NCI-H2107 treated with DMSO at 0.1 percent for 48 hours (cell line): ENCODE data around the gene OR1M1.
"Not testable (repeated sequence)": the region's sequence is repeated elsewhere in the genome, so short reads cannot be mapped to it uniquely, and the experiment has no call there.

Experiments used
- DNase-seq: peaks from one replicate; lab custom pipeline; 2025; ENCODE audit not compliant: unreplicated experiment; lab: John Stamatoyannopoulos, UW

Gene OR1M1, protein sequence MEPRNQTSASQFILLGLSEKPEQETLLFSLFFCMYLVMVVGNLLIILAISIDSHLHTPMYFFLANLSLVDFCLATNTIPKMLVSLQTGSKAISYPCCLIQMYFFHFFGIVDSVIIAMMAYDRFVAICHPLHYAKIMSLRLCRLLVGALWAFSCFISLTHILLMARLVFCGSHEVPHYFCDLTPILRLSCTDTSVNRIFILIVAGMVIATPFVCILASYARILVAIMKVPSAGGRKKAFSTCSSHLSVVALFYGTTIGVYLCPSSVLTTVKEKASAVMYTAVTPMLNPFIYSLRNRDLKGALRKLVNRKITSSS

DNA sequence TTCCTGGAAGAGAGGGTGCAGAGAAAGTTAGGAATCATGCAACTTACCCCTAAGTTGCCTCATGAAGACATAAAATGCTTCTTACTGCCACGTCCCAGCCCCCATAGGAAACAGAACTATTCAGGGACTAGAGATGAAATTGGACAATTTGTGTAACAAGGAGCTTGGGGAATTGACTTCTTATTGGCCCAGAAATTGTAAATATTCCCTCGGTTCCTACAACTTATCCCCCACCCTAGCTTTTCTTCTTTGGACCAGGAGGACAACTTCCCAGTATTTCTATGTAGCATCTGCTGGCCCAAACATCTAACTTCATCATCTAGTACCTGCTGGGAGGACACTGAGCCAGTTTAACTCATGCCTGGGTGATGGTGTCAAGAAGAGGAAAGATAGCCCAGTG is at the start of gene OR1M1:
TSS of gene OR1M1 (plus strand) at position 301 of the 400 bp plus-strand sequence. CDS start 6,184 bp downstream, outside the sequence.
- DNase-seq = no peak

DNA sequence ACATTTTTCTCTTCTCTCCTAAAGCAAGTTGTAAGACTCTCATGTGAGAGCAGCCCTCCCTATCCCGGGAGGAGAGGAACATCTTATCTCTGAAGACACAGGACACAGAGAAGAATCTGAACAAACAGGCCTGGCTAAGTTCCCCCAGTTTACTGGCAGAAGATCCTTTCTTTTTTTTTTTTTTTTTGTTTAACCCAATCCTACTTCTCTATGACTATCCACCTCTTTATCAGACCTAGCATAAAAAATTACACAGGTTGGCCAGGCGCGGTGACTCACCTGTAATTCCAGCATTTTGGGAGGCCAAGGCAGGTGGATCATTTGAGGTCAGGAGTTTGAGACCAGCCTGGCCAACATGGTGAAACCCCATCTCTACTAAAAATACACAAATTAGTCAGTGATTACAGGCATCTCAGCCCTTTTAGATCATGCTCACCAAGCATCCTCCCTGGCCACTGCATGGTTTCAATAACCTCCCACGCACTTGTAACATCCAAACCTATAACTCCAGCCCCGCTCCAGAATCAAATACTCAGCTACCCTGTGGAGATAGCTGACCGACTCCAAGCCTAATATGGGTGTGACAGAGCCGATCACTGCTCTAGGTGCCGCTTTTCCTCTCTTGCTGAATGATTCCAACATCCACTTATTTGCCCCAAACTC is 49.3 kb upstream of the OR1M1 start:
- DNase-seq = no peak

DNA sequence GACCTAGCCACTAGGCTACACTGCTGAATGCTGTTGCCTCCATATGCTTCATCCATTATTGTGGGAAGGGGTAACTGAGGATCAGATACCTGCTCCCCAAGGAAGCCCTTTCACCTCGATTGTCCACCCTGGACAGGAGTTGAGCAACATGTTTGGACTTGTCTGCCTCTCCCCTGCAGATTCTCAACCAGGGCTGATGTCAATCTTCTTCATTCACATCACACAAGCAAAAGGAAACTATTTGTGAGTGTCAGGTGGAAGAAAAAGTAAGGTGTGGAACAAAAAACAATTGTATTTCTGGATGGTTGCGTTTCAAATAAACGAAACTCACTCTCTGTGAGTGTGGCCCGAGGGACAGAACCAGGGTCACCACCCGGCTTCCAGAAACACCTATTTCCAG is 47.1 kb upstream of the OR1M1 start:
- DNase-seq = no peak

DNA sequence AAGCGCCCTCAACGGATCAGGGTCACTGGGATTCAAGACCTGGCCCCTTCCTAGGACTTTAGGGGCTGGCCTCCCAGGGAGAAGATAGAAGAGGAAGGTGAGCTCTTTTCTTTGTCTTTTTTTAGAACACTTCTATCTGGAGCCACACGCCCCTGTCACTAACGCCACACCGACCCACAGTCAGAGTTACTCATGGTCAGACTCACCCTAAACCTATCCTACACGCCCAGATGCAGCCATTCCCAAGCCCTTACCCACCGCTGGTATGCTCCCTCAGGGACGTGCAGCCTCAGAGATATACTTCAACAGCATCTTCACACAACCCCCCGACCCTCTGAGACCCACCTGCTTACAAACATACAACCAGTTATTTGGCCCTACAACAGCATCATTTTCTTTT is 46.7 kb upstream of the OR1M1 start:
- no peak for DNase-seq

DNA sequence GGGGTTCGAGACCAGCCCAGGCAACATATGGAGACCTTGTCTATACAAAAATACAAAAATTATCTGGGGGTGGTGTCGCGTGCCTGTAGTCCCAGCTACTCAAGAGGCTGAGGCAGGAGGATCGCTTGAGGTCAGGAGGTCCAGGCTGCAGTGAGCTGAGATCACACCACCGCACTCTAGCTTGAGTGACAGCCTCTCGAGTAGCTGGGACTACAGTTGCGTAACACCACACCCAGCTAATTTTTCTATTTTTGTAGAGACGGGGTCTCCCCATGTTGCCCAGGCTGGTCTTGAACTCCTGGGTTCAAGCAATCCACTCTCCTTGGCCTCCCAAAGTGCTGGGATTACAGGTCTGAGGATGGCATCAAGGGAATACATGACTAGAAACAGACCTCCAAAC is 45.8 kb upstream of the OR1M1 start:
- no peak for DNase-seq

DNA sequence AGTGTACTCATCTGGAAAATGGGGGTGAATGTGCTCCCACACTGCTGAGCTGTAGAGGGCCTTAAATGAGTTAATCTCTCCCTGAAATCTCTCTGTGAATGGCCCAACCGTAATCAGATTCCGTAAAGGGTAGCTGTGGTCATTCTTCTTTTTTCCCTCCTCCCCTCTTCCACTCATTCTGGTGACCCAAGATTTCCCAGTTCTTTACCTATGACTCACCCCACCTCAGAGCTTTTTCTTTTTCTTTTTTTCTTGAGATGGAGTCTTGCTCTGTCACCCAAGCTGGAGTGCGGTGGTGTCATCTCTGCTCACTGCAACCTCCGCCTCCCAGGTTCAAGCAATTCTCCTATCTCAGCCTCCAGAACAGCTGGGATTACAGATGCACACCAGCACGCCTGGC is 43.3 kb upstream of the OR1M1 start:
- no peak for DNase-seq

DNA sequence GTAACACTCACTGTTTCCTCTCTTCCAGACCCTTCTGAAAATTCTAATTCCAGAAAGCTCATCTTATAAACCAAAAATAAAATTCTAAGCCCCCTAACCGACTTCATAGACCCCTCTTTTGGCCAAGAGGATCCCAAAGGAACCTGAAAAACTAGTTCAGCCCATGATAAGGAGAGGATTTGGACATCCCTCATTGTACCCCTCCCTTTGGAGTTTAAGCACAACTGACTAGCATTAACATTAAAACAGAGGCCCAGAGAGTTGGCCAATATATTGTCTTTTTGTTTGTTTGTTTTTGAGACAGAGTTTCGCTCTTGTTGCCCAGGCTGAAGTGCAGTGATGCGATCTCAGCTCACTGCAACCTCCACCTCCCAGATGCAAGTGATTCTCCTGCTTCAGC is 42.4 kb upstream of the OR1M1 start:
- DNase-seq = no peak

DNA sequence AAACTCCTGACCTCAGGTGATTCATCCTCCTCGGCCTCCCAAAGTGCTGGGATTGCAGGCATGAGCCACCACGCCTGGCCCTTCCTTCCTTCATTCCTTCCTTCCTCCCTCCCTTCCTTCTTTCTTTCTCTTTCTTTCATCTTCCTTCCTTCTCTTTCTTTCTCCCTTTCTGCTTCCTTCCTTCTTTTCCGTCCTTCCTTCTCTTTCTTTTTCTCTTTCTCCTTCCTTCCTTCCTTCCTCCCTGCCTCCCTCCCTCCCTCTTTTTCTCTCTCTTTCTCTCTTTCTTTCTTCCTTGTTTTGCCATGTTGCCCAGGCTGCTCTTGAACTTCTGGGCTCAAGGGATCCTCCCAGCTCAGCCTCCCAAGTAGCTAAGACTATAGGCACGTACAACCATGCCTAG is 40.2 kb upstream of the OR1M1 start:
- DNase-seq = no peak

DNA sequence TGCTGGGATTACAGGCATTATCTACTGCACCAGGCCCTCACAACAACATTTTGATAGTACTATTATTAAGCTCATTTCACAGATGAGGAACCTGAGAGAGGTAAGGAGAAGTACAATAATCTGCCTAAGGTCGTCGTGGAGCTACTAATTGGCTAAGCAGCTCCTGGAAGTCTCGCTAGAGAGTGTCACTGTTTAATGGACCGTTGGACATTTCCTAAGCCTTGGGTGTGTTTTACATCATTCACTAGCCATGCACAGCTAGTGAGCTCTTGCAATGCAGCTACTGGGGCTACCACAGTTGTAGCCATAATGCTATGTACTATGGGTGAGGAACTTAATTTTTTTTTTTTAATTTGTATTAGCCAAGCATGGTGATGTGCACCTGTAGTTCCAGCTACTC is 34.0 kb upstream of the OR1M1 start:
- no peak for DNase-seq

DNA sequence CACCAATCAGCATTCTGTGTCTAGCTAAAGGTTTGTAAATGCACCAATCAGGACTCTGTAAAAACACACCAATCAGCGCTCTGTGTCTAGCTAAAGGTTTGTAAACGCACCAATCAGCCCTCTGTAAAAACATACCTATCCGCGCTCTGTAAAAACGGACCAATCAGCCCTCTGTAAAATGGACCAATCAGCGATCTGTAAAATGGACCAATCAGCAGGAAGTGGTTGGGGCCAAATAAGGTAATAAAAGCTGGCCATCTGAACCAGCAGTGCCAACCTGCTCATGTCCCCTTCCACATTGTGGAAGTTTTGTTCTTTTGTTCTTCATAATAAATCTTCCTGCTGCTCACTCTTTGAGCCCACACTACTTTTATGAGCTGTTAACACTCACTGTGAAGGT is 33.2 kb upstream of the OR1M1 start:
- DNase-seq = not testable (repeated sequence)

DNA sequence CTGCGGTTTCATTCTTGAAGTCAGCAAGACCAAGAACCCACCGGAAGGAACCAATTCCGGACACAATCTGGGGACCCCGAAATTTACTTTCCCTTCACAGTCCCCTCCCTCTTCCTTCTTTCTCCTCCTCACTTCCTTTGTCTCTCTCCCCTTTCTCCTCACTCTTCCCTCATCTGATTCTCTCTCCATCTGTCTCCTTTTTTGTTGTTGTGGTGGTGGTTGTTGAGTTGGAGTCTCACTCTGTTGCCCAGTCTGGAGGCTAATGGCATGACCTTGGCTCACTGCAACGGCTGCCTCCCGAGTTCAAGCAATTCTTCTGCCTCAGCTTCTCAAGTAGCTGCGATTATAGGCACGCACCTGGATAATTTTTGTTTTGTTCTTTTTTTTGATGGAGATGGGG is 32.7 kb upstream of the OR1M1 start:
- DNase-seq = no peak

DNA sequence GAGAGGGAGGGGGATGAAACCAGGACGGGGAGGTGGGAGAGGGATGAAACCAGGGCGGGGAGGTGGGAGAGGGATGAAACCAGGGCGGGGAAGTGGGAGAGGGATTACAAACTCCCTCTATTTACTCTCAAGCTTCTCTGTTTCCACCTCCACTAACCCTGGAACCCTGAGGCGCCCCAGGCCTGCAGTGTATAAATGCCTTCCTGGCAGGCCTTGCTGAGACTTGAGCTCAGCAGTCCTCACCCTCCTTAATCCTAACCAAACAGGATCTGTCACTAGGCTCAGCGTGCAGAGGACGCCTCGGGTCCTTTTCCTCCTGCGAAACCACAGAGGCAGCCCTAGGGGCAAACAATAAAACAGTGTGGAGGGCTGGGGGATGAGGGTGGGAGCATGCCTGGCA is 32.1 kb upstream of the OR1M1 start:
- DNase-seq = no peak

DNA sequence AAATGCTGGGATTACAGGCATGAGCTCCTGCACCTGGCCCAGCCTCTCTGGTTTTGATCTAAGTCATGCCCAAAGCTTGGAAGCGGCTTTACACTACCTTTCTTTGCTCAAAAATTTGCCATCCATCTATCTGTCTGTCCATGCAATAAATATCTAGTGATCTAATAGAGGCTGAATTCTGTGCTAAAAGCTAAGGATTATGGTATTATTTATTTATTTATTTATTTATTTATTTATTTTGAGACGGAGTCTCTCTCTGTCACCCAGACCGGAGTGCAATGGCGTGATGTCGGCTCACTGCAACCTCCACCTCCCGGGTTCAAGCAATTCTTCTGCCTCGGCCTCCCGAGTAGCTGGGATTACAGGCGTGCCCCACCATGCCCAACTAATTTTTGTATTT is 30.7 kb upstream of the OR1M1 start:
- DNase-seq = not testable (repeated sequence)

DNA sequence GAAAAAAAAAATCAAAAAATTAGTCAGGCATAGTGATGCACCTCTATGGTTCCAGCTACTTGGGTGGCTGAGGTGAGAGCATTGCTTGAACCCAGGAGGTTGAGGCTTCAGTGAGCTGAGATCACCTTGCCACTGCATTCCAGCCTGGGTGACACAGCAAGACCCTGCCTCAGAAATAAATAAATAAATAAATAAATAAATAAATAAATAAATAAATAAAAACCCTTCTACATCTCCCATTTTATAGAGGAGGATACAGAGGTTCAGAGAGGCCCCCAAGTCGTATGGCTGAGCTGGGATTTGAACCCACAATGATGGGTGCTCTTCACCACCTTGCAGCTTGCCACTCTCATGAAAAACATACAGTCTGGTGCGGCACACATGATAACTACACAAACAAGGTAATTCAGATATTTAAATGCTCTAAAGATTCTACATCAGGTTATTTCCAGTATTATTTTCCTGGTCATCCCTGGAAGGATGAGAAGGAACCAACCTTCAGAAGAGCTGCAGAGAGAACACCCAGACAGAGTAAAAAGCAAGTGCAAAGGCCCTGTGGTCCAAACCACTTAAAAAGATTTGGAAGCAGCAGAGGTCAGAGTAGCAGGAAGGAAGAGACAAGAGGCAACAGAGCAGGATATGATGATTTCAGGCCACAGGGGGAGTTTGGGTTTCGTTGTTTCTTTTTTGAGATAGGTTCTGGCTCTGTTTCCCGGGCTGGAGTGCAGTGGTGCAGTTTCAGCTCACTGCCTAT is 29.2 kb upstream of the OR1M1 start:
- no peak for DNase-seq

DNA sequence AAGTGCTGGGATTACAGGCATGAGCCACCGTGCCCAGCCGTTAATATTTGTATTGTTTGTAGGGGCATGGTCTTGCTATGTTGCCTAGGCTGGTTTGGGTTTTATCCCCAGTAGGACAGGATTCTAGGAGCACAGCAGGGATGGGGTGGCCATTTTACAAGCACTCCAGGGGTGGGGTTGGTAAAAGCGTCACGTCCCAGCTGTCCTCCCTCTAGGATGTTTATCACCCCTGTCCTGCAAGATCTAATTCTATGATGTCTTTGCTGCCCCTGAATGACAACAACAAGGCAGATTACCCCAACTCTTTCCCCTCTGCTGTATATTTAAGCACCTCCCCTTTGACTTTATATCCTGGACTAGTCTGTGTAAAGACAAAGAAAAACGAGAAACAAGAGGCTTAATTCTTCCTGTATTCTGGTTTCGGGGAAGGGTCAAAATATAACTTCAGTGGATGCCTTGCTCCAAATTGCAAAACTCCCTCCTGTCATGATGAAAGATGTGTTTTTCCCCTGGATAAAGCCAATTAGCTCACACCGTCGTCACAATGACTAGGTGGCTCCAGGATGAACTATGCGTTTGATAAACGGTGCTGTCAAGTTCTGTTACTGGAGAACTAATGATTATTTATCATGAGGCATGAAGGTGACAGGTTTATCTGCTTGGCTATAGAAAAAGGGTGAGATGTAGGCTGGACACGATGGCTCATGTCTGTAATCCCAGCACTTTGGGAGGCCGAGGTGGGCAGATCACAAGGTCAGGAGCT is 27.8 kb upstream of the OR1M1 start:
- no peak for DNase-seq

DNA sequence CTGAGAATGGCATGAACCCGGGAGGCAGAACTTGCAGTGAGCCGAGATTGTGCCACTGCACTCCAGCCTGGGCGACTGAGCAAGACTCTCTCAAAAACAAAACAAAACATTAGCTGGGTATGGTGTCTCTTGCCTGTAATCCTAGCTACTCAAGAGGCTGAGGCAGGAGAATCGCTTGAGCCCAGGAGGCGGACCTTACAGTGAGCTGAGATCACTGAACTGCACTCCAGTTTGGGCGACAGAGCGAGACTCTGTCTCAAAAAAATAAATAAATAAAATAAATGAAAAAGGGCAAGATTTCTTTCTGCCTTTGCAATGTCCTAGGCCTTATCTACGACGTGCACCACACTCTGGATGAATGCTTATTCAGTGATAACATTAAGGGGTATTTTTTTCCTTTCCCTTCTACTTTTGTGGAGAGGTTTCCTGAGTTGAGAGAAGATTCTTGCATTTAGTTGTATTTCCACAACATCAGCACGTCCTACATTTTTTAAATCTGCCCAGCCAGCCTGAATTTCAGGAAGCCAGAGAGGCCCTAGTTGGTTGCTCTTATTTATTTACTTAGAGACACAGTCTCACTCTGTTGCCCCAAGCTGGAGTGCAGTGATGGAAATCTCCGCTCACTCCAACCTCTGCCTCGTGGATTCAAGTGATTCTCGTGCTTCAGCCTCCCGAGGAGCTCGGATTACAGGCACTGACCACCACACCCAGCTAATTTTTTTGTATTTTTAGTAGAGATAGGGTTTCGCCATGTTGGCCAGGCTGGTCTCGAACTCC is 26.1 kb upstream of the OR1M1 start:
- DNase-seq = no peak

DNA sequence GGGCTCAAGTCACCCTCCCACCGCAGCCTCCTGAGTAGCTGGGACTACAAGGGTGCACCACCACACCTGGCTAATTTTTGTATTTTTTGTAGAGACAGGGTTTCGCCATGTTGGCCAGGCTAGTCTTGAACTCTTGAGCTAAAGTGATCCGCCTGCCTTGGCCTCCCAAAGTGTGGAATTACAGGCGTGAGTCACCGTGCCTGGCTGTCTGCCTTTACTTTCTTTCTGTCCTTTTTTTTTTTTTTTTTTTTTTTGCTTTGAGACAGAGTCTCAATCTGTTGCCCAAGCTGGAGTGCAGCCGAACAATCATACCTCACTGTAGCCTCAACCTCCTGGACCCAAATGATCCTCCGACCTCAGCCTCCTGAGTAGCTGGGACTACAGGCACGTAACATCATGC is 25.0 kb upstream of the OR1M1 start:
- DNase-seq = no peak

DNA sequence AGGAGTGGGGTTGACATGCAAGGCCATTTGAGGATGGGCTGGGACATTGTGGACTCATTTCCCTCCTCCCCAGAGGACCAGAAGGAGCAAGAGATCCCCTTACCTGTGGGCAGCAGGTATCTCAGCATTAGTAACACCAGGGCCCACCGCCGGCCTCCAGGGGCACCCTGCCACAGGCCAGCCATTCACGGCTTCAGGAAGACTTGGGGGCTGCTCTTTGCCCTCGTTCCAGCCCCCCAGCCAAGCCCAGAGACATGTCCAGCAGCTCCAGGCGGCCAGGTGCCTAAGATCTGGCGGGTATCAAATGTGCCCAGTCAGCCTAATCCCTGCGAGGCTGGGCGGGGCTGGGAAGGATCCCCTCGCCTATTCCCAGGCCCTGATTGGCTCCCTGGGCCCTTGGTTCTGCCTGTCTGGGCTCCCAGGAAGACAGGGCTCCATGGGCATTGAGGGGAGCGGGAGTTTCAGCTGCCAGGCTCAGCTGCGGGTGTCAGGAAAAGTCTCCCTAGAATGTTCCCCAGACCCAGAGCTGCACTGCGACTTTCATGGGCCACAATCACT is 21.3 kb upstream of the OR1M1 start:
- DNase-seq = no peak

DNA sequence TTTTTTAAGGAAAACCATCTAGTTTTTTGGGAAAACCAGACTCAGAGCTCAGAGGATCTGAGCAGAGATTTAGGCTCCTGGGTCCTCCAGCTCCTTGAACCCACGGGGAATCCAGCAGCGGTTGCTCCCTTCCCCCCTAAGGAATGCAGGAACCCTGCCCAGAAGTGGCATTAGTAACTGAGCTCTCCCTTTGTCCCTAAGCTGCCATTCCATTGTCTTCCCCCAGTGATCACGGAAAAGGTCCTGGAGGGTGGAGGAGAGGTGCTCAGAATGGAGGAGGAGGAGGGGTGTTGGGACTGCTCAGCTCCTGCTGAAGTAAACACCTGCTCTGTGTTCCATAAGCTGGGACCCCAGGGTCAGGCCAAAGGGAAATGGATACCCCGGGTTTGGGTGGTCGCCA is 16.8 kb upstream of the OR1M1 start:
- DNase-seq = no peak

DNA sequence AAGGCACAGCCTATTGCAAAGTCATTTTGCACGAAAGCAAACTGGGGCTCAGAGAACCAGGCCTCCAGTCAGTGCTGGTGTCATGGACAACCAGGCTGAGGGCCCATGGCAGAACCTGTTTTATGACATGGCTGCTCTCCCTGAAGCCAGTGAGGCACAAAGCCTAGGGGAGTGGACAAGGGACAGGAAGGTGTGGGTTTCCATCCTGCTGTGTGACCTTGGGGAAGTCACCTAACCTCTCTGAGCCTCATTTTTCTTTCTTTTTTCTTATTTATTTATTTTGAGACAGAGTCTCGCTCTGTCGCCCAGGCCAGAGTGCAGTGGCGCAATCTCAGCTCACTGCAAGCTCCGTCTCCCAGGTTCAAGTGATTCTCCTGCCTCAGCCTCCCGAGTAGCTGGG is 15.1 kb upstream of the OR1M1 start:
- DNase-seq = not testable (repeated sequence)
